SK-N-SH (cell line): ENCODE results near the gene ACER2. TPM values are rescaled to one million over a fixed set of nuclear protein-coding genes. Genes with fewer than 3 reads are reported as not detected.

ENCODE experiments used
- CTCF ChIA-PET: fragments of 300-600, 350-600 bp; formaldehyde crosslinking; extraction: SDS; loops from one replicate; lab custom pipeline; 2021; lab: Yijun Ruan, JAX
- POLR2A ChIA-PET: fragments of 350-600 bp; sonication (Branson Sonifier 250); formaldehyde crosslinking; extraction: SDS; loops from one replicate; lab custom pipeline; 2020; ENCODE audit warnings: antibody characterized with exemption, inconsistent platforms; lab: Yijun Ruan, JAX
- DNase-seq: peaks from one replicate; pipeline ENCODE4 v3.0.0; 2012
- H2AFZ ChIP-seq: fragments of 200-600 bp; sonication (generic); 2 replicates; pipeline ENCODE4 v1.8.1; 2016; ENCODE audit warnings: antibody characterized with exemption, mild to moderate bottlenecking, low read depth
- H3F3A ChIP-seq: fragments of 200-600 bp; sonication (generic); replicated peaks from 2 replicates; pipeline ENCODE3; 2016; ENCODE audit warnings: antibody characterized with exemption, mild to moderate bottlenecking; ENCODE audit not compliant: insufficient read depth
- H3K27ac ChIP-seq, 2 experiments: fragments of 200-500 bp in 1 of 2; fragments of 200-600 bp in 1 of 2; sonication (Bioruptor generic) in 1 of 2; sonication (generic), shearing (Covaris generic) in 1 of 2; 2 replicates each; pipeline versions ENCODE4 v1.5.1 to v1.6.1; 2014 to 2016; ENCODE audit warnings: low read depth in 2 of 2, inconsistent platforms in 1 of 2, low read length in 1 of 2, mild to moderate bottlenecking in 1 of 2, mixed read lengths in 1 of 2
- H3K27me3 ChIP-seq: fragments of 200-600 bp; sonication (generic), shearing (Covaris generic); 2 replicates; pipeline ENCODE4 v1.6.1; 2016; ENCODE audit warnings: mixed run types; ENCODE audit not compliant: insufficient read depth
- H3K36me3 ChIP-seq, 2 experiments: fragments of 200-500 bp in 1 of 2; fragments of 200-600 bp in 1 of 2; sonication (Bioruptor generic) in 1 of 2; sonication (generic) in 1 of 2; replicated peaks in 1 of 2; 2 replicates each; pipeline versions ENCODE3 to v1.5.1; 2014 to 2016; ENCODE audit warnings: low read length in 1 of 2, mild to moderate bottlenecking in 1 of 2; ENCODE audit not compliant: insufficient read depth in 2 of 2, control insufficient read depth in 1 of 2
- H3K4me1 ChIP-seq, 2 experiments: fragments of 200-500 bp in 1 of 2; fragments of 200-600 bp in 1 of 2; sonication (Bioruptor generic) in 1 of 2; sonication (generic), shearing (Covaris generic) in 1 of 2; 2 replicates each; pipeline versions ENCODE4 v1.5.1 to v1.6.1; 2014 to 2016; ENCODE audit warnings: low read depth in 1 of 2, low read length in 1 of 2, mixed run types in 1 of 2; ENCODE audit not compliant: insufficient read depth in 2 of 2, control insufficient read depth in 1 of 2
- H3K4me2 ChIP-seq: fragments of 200-600 bp; sonication (generic), shearing (Covaris generic); 2 replicates; pipeline ENCODE4 v1.6.1; 2017; ENCODE audit warnings: mixed run types
- H3K4me3 ChIP-seq, 2 experiments: fragments of 200-500 bp in 1 of 2; fragments of 200-600 bp in 1 of 2; sonication (Bioruptor generic) in 1 of 2; sonication (generic), shearing (Covaris generic) in 1 of 2; 2 replicates each; pipeline versions ENCODE4 v1.5.1 to v1.8.1; 2014 to 2016; ENCODE audit warnings: low read depth in 2 of 2, inconsistent platforms in 1 of 2, low read length in 1 of 2, mild to moderate bottlenecking in 1 of 2, mixed read lengths in 1 of 2, moderate library complexity in 1 of 2
- H3K79me2 ChIP-seq: fragments of 200-600 bp; sonication (generic); 2 replicates; pipeline ENCODE4 v1.8.1; 2017; ENCODE audit warnings: mild to moderate bottlenecking; ENCODE audit not compliant: insufficient read depth
- H3K9ac ChIP-seq: fragments of 200-600 bp; sonication (generic); 2 replicates; pipeline ENCODE4 v1.6.1; 2017; ENCODE audit warnings: mixed run types
- H3K9me2 ChIP-seq: fragments of 200-600 bp; sonication (generic); 2 replicates; pipeline ENCODE4 v1.6.1; 2017; ENCODE audit warnings: mixed run types
- H3K9me3 ChIP-seq: fragments of 200-600 bp; sonication (generic); 2 replicates; pipeline ENCODE4 v1.6.1; 2017; ENCODE audit warnings: mixed run types, mild to moderate bottlenecking, moderate library complexity
- H4K20me1 ChIP-seq: fragments of 200-600 bp; sonication (generic); 2 replicates; pipeline ENCODE4 v1.6.1; 2017; ENCODE audit warnings: mild to moderate bottlenecking, mixed run types; ENCODE audit not compliant: insufficient read depth
- ELF1 ChIP-seq: IDR thresholded peaks from 2 replicates; pipeline ENCODE4 v1.4.0; 2012
- GABPA ChIP-seq: IDR thresholded peaks from 2 replicates; pipeline ENCODE4 v1.4.0; 2012; ENCODE audit warnings: low read depth, mild to moderate bottlenecking
- GATA2 ChIP-seq: sonication (generic); formaldehyde crosslinking; IDR thresholded peaks from 2 replicates; pipeline ENCODE4 v1.5.0; 2020; ENCODE audit warnings: mild to moderate bottlenecking, missing genetic modification reagents
- IRF3 ChIP-seq: fragments of 150-350 bp; IDR thresholded peaks from 2 replicates; pipeline ENCODE4 v1.6.1; 2016; ENCODE audit warnings: mild to moderate bottlenecking, low read depth, low read length
- JUND ChIP-seq: IDR thresholded peaks from 2 replicates; pipeline ENCODE4 v1.4.0; 2012
- MAX ChIP-seq: IDR thresholded peaks from 2 replicates; pipeline ENCODE4 v1.4.0; 2012; ENCODE audit warnings: low read depth
- POLR2AphosphoS5 ChIP-seq: IDR thresholded peaks from 2 replicates; pipeline ENCODE4 v1.6.1; 2012; ENCODE audit warnings: low read depth, low read length
- RCOR1 ChIP-seq: fragments of 150-350 bp; IDR thresholded peaks from 2 replicates; pipeline ENCODE4 v1.6.1; 2017; ENCODE audit warnings: antibody characterized with exemption, low read length
- RFX5 ChIP-seq: IDR thresholded peaks from 2 replicates; pipeline ENCODE4 v1.6.1; 2012; ENCODE audit warnings: mild to moderate bottlenecking, improper control_type of control experiment, low read length
- SIN3A ChIP-seq: IDR thresholded peaks from 2 replicates; pipeline ENCODE4 v1.6.1; 2012; ENCODE audit warnings: low read depth, mild to moderate bottlenecking, low read length, moderate library complexity, borderline replicate concordance
- TAF1 ChIP-seq: IDR thresholded peaks from 2 replicates; pipeline ENCODE4 v1.6.1; 2012; ENCODE audit warnings: low read depth, mild to moderate bottlenecking, low read length, moderate library complexity, borderline replicate concordance
- TCF12 ChIP-seq: IDR thresholded peaks from 2 replicates; pipeline ENCODE4 v1.4.0; 2012
- TEAD4 ChIP-seq: IDR thresholded peaks from 2 replicates; pipeline ENCODE4 v1.4.0; 2012; ENCODE audit warnings: mild to moderate bottlenecking, borderline replicate concordance; ENCODE audit not compliant: insufficient read depth
- WGBS: methylation state at CpG from one replicate; pipeline ENCODE4 v1.1.6; 2017; ENCODE audit warnings: low lambda C conversion rate; 5-methylcytosine and 5-hydroxymethylcytosine counted together
- polyA plus RNA-seq, 3 experiments: library from polyadenylated mRNA; depleted of rRNA; stranded (reverse); fragments of >200 nt; gene quantifications; 2 replicates each; pipeline ENCODE4 v1.2.3, GENCODE V29; 2012
- TF ChIP-seq, protein P1 (sequence below): IDR thresholded peaks from 2 replicates; pipeline ENCODE4 v1.4.0; 2012; ENCODE audit warnings: low read depth, borderline replicate concordance
- TF ChIP-seq, protein P2 (sequence below): IDR thresholded peaks from 2 replicates; pipeline ENCODE4 v1.4.0; 2012; ENCODE audit warnings: low read depth, borderline replicate concordance
- TF ChIP-seq, protein P3 (sequence below): fragments of 200-600 bp; sonication (generic); IDR thresholded peaks from 2 replicates; pipeline ENCODE4 v1.6.1; 2017; ENCODE audit warnings: antibody characterized with exemption, mild to moderate bottlenecking, moderate library complexity
- TF ChIP-seq, protein P4 (sequence below): IDR thresholded peaks from 2 replicates; pipeline ENCODE4 v1.6.1; 2012; ENCODE audit warnings: mild to moderate bottlenecking, low read depth, low read length, moderate library complexity

The ACER2 gene
- polyA plus RNA-seq, 1 of the 3 experiments (the other 2 are of a cell fraction), result 1.3 TPM

GRCh38 chr9:19493174-19493811, 84.5 kb downstream of the ACER2 start (continued):
- TF ChIP-seq IRF3 (no peak), TAF1 (no peak), GABPA (no peak), RCOR1 (no peak), JUND (no peak), POLR2AphosphoS5 (no peak), RFX5 (no peak), GATA2 (CRISPR knock-in tag) (no peak)
- TF ChIP-seq, protein P1, sequence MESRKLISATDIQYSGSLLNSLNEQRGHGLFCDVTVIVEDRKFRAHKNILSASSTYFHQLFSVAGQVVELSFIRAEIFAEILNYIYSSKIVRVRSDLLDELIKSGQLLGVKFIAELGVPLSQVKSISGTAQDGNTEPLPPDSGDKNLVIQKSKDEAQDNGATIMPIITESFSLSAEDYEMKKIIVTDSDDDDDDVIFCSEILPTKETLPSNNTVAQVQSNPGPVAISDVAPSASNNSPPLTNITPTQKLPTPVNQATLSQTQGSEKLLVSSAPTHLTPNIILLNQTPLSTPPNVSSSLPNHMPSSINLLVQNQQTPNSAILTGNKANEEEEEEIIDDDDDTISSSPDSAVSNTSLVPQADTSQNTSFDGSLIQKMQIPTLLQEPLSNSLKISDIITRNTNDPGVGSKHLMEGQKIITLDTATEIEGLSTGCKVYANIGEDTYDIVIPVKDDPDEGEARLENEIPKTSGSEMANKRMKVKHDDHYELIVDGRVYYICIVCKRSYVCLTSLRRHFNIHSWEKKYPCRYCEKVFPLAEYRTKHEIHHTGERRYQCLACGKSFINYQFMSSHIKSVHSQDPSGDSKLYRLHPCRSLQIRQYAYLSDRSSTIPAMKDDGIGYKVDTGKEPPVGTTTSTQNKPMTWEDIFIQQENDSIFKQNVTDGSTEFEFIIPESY, result no peak

DNA sequence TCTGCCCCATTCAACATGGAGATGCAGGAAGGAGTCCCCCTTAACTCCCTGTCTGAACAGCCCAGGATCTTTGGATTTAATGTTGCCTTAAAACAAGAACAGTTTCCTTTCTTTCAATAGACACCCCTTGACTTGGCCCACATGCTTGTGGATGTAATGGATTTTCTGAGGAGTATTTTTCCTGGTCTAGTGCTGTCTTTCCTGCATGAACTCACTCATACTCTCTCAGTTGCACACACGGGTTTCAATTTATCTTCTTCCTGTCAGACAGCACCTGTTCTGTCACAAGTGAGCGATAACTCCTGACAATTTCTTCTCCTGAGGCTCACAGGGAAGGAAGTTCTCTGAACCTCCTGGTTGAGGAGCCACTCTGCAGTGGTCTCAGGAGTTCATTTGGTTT, 85.1 kb downstream of the ACER2 start:
- no peaks in the 10 kb centered on the region for H3K27me3 ChIP-seq
- peaks cover 0 to 10% of the 10 kb centered on the region in 2 experiments; a peak in 2 of 4 replicates for H3K4me1 ChIP-seq
- no peak overlapping the region for H3K27ac ChIP-seq
- no peaks in the 10 kb centered on the region for H4K20me1 ChIP-seq
- H2AFZ ChIP-seq, result no peak overlapping the region
- no peak overlapping the region for H3K9ac ChIP-seq
- no peaks in the 10 kb centered on the region for H3K9me2 ChIP-seq
- H3K79me2 ChIP-seq, result no peaks in the 10 kb centered on the region
- H3K4me2 ChIP-seq, result peak overlapping the region; percentile 95
- peak overlapping the region; percentile 45 to 67; a peak in 2 of 4 replicates for H3K4me3 ChIP-seq
- no peak for TF ChIP-seq ELF1
- TF ChIP-seq MAX, result no peak
- TF ChIP-seq, protein P2, sequence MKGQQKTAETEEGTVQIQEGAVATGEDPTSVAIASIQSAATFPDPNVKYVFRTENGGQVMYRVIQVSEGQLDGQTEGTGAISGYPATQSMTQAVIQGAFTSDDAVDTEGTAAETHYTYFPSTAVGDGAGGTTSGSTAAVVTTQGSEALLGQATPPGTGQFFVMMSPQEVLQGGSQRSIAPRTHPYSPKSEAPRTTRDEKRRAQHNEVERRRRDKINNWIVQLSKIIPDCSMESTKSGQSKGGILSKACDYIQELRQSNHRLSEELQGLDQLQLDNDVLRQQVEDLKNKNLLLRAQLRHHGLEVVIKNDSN, result no peak
- TF ChIP-seq, protein P3, sequence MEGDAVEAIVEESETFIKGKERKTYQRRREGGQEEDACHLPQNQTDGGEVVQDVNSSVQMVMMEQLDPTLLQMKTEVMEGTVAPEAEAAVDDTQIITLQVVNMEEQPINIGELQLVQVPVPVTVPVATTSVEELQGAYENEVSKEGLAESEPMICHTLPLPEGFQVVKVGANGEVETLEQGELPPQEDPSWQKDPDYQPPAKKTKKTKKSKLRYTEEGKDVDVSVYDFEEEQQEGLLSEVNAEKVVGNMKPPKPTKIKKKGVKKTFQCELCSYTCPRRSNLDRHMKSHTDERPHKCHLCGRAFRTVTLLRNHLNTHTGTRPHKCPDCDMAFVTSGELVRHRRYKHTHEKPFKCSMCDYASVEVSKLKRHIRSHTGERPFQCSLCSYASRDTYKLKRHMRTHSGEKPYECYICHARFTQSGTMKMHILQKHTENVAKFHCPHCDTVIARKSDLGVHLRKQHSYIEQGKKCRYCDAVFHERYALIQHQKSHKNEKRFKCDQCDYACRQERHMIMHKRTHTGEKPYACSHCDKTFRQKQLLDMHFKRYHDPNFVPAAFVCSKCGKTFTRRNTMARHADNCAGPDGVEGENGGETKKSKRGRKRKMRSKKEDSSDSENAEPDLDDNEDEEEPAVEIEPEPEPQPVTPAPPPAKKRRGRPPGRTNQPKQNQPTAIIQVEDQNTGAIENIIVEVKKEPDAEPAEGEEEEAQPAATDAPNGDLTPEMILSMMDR, result no peak
- TF ChIP-seq GABPA, result no peak
- TF ChIP-seq TCF12, result no peak
- TF ChIP-seq TEAD4, result no peak
- TF ChIP-seq, protein P4, sequence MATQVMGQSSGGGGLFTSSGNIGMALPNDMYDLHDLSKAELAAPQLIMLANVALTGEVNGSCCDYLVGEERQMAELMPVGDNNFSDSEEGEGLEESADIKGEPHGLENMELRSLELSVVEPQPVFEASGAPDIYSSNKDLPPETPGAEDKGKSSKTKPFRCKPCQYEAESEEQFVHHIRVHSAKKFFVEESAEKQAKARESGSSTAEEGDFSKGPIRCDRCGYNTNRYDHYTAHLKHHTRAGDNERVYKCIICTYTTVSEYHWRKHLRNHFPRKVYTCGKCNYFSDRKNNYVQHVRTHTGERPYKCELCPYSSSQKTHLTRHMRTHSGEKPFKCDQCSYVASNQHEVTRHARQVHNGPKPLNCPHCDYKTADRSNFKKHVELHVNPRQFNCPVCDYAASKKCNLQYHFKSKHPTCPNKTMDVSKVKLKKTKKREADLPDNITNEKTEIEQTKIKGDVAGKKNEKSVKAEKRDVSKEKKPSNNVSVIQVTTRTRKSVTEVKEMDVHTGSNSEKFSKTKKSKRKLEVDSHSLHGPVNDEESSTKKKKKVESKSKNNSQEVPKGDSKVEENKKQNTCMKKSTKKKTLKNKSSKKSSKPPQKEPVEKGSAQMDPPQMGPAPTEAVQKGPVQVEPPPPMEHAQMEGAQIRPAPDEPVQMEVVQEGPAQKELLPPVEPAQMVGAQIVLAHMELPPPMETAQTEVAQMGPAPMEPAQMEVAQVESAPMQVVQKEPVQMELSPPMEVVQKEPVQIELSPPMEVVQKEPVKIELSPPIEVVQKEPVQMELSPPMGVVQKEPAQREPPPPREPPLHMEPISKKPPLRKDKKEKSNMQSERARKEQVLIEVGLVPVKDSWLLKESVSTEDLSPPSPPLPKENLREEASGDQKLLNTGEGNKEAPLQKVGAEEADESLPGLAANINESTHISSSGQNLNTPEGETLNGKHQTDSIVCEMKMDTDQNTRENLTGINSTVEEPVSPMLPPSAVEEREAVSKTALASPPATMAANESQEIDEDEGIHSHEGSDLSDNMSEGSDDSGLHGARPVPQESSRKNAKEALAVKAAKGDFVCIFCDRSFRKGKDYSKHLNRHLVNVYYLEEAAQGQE, result no peak
- TF ChIP-seq SIN3A, result no peak
- POLR2A ChIA-PET, result no interaction called here
- no peaks in the 10 kb centered on the region for H3F3A ChIP-seq
- DNase-seq, result no peak
- CTCF ChIA-PET, result interaction anchor here (0.8 to 3.4 kb wide), 12 partner anchors 12 to 1446 kb away, joined by 3 to 18 read pairs (median 4); no protein-coding TSS in a partner anchor
- no peaks in the 10 kb centered on the region for H3K36me3 ChIP-seq
- H3K9me3 ChIP-seq, result no peaks in the 10 kb centered on the region
- WGBS, result 64% methylated on average over 2 of the region's 2 CpGs
